SHP77 treated with DMSO at 0.1 percent for 48 hours (cell line): Measurements from ENCODE around the gene AP1B1.

Source experiments
- DNase-seq: peaks from one replicate; lab custom pipeline; 2025; lab: John Stamatoyannopoulos, UW

Gene AP1B1

DNA sequence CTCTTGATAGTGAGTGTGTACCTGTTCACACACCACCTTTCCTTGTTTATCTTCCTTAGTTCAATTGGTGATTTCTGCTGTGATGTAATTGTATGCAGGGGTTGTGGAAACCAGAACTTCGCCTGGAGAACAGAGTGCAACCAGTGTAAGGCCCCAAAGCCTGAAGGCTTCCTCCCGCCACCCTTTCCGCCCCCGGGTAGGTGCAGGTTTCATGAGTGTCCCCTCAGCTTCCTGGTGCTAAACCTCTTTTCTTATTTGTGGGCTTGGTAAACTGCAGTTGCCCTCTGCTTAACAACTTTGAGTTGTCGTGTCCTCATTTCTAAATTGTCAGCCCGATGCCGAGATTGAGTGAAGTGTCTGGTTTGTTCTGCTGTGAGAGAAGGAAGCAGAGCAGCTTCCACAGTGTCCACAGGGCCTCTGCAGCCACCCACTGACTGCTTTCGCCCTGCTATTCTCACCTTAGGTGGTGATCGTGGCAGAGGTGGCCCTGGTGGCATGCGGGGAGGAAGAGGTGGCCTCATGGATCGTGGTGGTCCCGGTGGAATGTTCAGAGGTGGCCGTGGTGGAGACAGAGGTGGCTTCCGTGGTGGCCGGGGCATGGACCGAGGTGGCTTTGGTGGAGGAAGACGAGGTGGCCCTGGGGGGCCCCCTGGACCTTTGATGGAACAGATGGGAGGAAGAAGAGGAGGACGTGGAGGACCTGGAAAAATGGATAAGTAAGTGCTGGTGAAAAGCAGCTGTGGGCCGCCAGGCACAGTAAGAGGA lies 89.1 kb downstream of the AP1B1 start:
- no peak for DNase-seq

DNA sequence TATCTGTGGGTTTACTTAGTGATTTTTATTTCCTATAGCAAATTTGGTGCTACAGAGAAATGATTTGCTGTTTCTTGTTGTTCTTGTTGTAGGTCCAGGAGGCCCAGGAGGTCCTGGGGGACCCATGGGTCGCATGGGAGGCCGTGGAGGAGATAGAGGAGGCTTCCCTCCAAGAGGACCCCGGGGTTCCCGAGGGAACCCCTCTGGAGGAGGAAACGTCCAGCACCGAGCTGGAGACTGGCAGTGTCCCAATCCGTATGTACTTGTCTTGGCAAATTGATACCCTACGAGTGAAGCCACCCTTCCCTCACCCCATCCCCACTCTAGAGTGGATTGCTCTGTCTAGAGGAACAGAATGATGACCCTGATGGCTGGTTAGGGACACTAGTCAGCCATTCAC lies 89.7 kb downstream of the AP1B1 start:
- no peak for DNase-seq

DNA sequence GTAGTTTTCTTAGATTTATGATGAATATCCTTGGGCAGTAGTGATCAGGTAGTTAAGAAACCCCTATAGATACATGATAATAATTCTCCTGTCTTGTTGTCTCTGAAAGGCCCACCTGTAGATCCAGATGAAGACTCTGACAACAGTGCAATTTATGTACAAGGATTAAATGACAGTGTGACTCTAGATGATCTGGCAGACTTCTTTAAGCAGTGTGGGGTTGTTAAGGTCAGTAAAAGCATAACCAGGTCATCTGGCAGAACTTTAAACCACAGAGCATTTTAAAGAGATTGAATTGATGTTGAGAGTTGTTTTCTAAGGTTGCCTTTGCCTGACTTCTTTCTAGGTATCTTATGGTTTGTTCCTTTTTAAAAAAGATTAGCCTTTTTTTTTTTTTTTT lies 96.0 kb downstream of the AP1B1 start:
- DNase-seq, result no peak

DNA sequence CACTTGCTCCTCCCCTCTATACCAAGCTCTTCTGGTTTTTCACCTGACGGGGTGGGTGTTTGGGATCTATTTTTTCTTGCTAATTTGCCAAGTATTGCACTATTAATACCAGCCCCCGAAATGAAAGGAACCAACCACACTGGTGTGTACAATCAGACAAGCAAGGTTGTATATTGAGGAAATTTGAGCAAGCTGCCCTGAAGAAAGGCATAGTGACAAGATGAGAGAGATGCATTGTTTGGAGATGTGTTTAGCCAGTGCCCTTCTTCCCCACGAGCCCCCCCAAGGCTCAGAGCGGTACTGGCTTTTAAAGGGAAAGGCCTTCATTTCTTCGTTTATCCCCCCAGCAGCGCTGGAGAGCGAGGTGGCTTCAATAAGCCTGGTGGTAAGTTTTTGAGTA lies 97.2 kb downstream of the AP1B1 start:
- DNase-seq, result no peak

DNA sequence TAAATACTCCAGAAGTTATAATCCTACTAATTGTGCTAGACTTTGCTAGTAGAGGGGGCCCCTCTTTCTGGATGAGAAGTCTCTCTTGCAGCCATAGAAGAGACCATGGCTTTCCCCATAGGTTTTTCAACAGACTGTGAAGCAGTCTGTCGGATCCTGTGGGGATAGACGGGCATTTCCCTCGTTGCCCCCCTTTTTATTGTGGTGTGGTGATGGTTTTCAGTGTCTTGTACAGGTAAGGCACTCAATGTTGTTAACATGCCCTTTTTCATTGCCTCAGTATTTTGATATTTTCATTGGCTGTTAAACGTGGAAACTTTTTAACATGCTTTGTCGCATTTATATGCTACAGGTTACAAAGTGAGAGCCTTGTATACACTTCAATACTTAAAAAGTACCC lies 98.3 kb downstream of the AP1B1 start:
- DNase-seq, result no peak

DNA sequence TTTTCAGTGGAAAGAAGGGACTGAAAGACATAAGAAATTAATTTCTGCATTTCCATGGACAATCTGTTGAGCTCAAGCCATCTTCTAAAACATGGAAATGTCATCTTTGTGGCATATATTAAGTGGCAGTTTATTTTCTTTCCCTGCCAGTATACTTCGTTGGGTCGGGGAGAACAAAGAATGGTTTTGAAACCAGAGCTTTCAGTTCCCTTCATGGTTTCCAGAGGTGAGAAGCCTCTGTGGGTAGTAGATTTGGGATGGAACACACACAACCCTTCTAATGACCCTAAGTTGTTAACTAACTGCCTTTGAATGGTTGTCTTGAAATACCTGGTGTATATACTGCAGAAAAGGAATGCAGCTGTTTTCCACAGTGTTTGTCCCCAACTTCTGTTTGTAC lies 99.5 kb downstream of the AP1B1 start:
- no peak for DNase-seq

DNA sequence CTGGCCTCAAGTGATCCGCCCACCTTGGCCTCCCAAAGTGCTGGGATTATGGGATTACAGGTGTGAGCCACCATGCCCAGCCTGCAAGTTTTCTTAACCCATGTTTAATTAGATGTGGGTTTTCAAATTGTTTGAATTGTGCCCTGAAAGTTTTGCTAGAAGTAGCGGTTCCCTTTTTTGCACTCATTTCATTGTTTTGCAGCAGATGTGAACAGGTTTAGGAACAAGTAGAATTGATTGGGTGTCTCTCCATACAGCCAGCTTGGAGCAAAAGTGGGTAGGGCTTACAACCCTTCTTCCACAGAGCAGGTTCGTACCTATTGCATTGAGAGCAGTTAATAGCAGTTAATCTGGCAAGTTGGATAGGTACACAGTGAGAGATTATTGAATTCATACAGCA lies 104.2 kb downstream of the AP1B1 start:
- no peak for DNase-seq

DNA sequence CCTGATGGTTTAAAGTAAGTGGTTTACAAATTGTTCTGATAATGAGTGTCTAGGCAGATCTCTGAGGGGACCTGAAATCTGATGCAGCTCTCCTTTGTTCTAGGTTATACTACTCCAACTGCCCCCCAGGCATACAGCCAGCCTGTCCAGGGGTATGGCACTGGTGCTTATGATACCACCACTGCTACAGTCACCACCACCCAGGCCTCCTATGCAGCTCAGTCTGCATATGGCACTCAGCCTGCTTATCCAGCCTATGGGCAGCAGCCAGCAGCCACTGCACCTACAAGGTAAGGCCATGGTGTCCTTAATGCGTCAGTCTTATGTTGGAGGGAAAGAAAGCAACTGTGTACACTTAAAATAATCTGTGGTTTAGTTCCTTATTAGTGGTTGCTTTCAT lies 110.4 kb downstream of the AP1B1 start:
- no peak for DNase-seq
